Measurements from ENCODE around the gene INPP5B. TPM values are rescaled to one million over a fixed set of nuclear protein-coding genes. Genes with fewer than 3 reads are reported as not detected.

The INPP5B gene
- total and polyA plus RNA-seq, 2 donors (not counting 1 experiment from before 2014, with no cell fraction given): 23.6 to 55.0 TPM

- peaks cover 4% of the 10 kb centered on the region for H3K4me1 ChIP-seq (ENCODE audit: control insufficient read depth, extremely low read depth, insufficient read depth, low read length)
- peaks cover 23% of the 10 kb centered on the region for H3K79me2 ChIP-seq (ENCODE audit: control insufficient read depth, insufficient read depth, low read length)
- no peaks in the 10 kb centered on the region for H3K9me3 ChIP-seq (ENCODE audit: control insufficient read depth, insufficient read depth, low read depth, low read length)
- H3K9ac ChIP-seq (ENCODE audit: insufficient read depth, low read length): no peak overlapping the region
- no peak overlapping the region for H3K4me3 ChIP-seq (replicated peaks in 1 of 4; ENCODE audit: control extremely low read depth in 1 of 4, insufficient read depth in 1 of 4, low read depth in 3 of 4, low read length in 4 of 4)
- no peak for DNase-seq (ENCODE audit: low read depth in 2 of 2)
- H3K27ac ChIP-seq (ENCODE audit: insufficient read depth, low read length): no peak overlapping the region
- no peak for TF ChIP-seq EZH2 (IDR thresholded peaks at IDR 0.05; ENCODE audit: low read length, missing control alignments)
- TF ChIP-seq CTCF (conservative IDR thresholded peaks at IDR 0.05 in 1 of 2, IDR thresholded peaks at IDR 0.05 in 1 of 2; ENCODE audit: low read depth in 1 of 2, low read length in 2 of 2): no peak
- H4K20me1 ChIP-seq (ENCODE audit: control insufficient read depth, extremely low read depth, insufficient read depth, low read length): no peaks in the 10 kb centered on the region
- H3K4me2 ChIP-seq (ENCODE audit: extremely low read depth, insufficient read depth, low read length): no peak overlapping the region
- no peak overlapping the region for H2AFZ ChIP-seq (ENCODE audit: low read length)
- peaks cover 8% of the 10 kb centered on the region for H3K36me3 ChIP-seq (ENCODE audit: control insufficient read depth, insufficient read depth, low read length)
- H3K27me3 ChIP-seq (ENCODE audit: control insufficient read depth, insufficient read depth, low read length): no peaks in the 10 kb centered on the region
Observed at GRCh38 chr1:37861151-37861550, 85.7 kb downstream of the INPP5B start.

GRCh38 chr1:37860346-37860666, 86.5 kb downstream of the INPP5B start:
- no peak for TF ChIP-seq CTCF (conservative IDR thresholded peaks at IDR 0.05 in 1 of 2, IDR thresholded peaks at IDR 0.05 in 1 of 2; ENCODE audit: low read depth in 1 of 2, low read length in 2 of 2)
- TF ChIP-seq EZH2 (IDR thresholded peaks at IDR 0.05; ENCODE audit: low read length, missing control alignments): no peak
- H3K27me3 ChIP-seq (ENCODE audit: control insufficient read depth, insufficient read depth, low read length): no peaks in the 10 kb centered on the region
- H3K79me2 ChIP-seq (ENCODE audit: control insufficient read depth, insufficient read depth, low read length): peaks cover 24% of the 10 kb centered on the region
- no peak overlapping the region for H2AFZ ChIP-seq (ENCODE audit: low read length)
- H4K20me1 ChIP-seq (ENCODE audit: control insufficient read depth, extremely low read depth, insufficient read depth, low read length): no peaks in the 10 kb centered on the region
- DNase-seq (ENCODE audit: low read depth in 2 of 2): no peak
- H3K36me3 ChIP-seq (ENCODE audit: control insufficient read depth, insufficient read depth, low read length): peaks cover 8% of the 10 kb centered on the region
- H3K27ac ChIP-seq (ENCODE audit: insufficient read depth, low read length): no peak overlapping the region
- H3K4me1 ChIP-seq (ENCODE audit: control insufficient read depth, extremely low read depth, insufficient read depth, low read length): peaks cover under 1% of the 10 kb centered on the region
- peak overlapping the region; percentile 48 for H3K4me2 ChIP-seq (ENCODE audit: extremely low read depth, insufficient read depth, low read length)
- H3K9ac ChIP-seq (ENCODE audit: insufficient read depth, low read length): no peak overlapping the region
- no peaks in the 10 kb centered on the region for H3K9me3 ChIP-seq (ENCODE audit: control insufficient read depth, insufficient read depth, low read depth, low read length)
- peak overlapping the region; percentile 87 to 99 (median 96) for H3K4me3 ChIP-seq (replicated peaks in 1 of 4; ENCODE audit: control extremely low read depth in 1 of 4, insufficient read depth in 1 of 4, low read depth in 3 of 4, low read length in 4 of 4)

- H3K27me3 ChIP-seq (ENCODE audit: control insufficient read depth, insufficient read depth, low read length): no peaks in the 10 kb centered on the region
- H3K79me2 ChIP-seq (ENCODE audit: control insufficient read depth, insufficient read depth, low read length): peaks cover 27% of the 10 kb centered on the region
- H2AFZ ChIP-seq (ENCODE audit: low read length): peak within 1 kb of the TSS; percentile 72
- peaks cover 8% of the 10 kb centered on the region for H3K36me3 ChIP-seq (ENCODE audit: control insufficient read depth, insufficient read depth, low read length)
- H3K4me3 ChIP-seq (replicated peaks in 1 of 4; ENCODE audit: control extremely low read depth in 1 of 4, insufficient read depth in 1 of 4, low read depth in 3 of 4, low read length in 4 of 4): peak within 1 kb of the TSS; percentile 87 to 99 (median 96)
- peak; percentile 96 for DNase-seq (ENCODE audit: low read depth in 2 of 2)
- H3K4me1 ChIP-seq (ENCODE audit: control insufficient read depth, extremely low read depth, insufficient read depth, low read length): no peaks in the 10 kb centered on the region
- peak within 1 kb of the TSS; percentile 79 for H3K4me2 ChIP-seq (ENCODE audit: extremely low read depth, insufficient read depth, low read length)
- no peak for TF ChIP-seq EZH2 (IDR thresholded peaks at IDR 0.05; ENCODE audit: low read length, missing control alignments)
- peak; percentile 74 to 78 for TF ChIP-seq CTCF (conservative IDR thresholded peaks at IDR 0.05 in 1 of 2, IDR thresholded peaks at IDR 0.05 in 1 of 2; ENCODE audit: low read depth in 1 of 2, low read length in 2 of 2)
- H3K9me3 ChIP-seq (ENCODE audit: control insufficient read depth, insufficient read depth, low read depth, low read length): no peaks in the 10 kb centered on the region
- H3K9ac ChIP-seq (ENCODE audit: insufficient read depth, low read length): peak within 1 kb of the TSS; percentile 86
- H4K20me1 ChIP-seq (ENCODE audit: control insufficient read depth, extremely low read depth, insufficient read depth, low read length): no peaks in the 10 kb centered on the region
- peak within 1 kb of the TSS; percentile 92 for H3K27ac ChIP-seq (ENCODE audit: insufficient read depth, low read length)
Observed at GRCh38 chr1:37859507-37860345, 87.1 kb downstream of the INPP5B start, which contains the start of gene MTF1. TSS of gene MTF1 (minus strand) at chr1:37859592. CDS start at chr1:37857658, 1,934 bp downstream.
